Muscle of leg (tissue), 16 donors: ENCODE data around the gene NTF4. TPM values are rescaled to one million over a fixed set of nuclear protein-coding genes. Genes with fewer than 3 reads are reported as not detected.

ENCODE experiments used
- DNase-seq: peaks from one replicate; pipeline ENCODE4 v3.0.0; 2013
- H3K27ac ChIP-seq: one replicate; pipeline ENCODE4 v1.5.1; 2013; ENCODE audit warnings: mild to moderate bottlenecking, low read length, control low read depth
- H3K27me3 ChIP-seq: one replicate; pipeline ENCODE4 v1.6.1; 2013; ENCODE audit warnings: low read length; ENCODE audit not compliant: control insufficient read depth, insufficient read depth
- H3K36me3 ChIP-seq: one replicate; pipeline ENCODE4 v1.6.1; 2013; ENCODE audit warnings: low read length; ENCODE audit not compliant: control insufficient read depth, insufficient read depth
- H3K4me1 ChIP-seq: one replicate; pipeline ENCODE4 v1.6.1; 2013; ENCODE audit warnings: low read length; ENCODE audit not compliant: control insufficient read depth, insufficient read depth
- H3K4me3 ChIP-seq: one replicate; pipeline ENCODE4 v1.5.1; 2013; ENCODE audit warnings: low read length, control low read depth
- H3K9me3 ChIP-seq: replicated peaks from 2 replicates; pipeline ENCODE4 v1.6.1; 2013; ENCODE audit warnings: low read depth, low read length; ENCODE audit not compliant: control insufficient read depth
- WGBS: methylation state at CpG from one replicate; pipeline ENCODE4 v1.1.5; 2013; ENCODE audit warnings: missing lambda C conversion rate; ENCODE audit not compliant: insufficient coverage; 5-methylcytosine and 5-hydroxymethylcytosine counted together
- long read RNA-seq, 11 donors: transcript quantifications; one replicate each; lab custom pipeline, GENCODE V29; 2026
- polyA plus RNA-seq, 8 donors: library from polyadenylated mRNA; unstranded; fragments of 120-200 nt; gene quantifications; one replicate each; pipeline versions ENCODE4 v1.2.1 to v1.2.3, GENCODE V29; 2013; ENCODE audit warnings: inconsistent platforms in 1 of 8, low replicate concordance in 1 of 8; ENCODE audit not compliant: insufficient read length in 8 of 8, insufficient read depth in 1 of 8
- total RNA-seq: library from RNA; stranded (reverse); fragments of 120-200 nt; gene quantifications from one replicate; pipeline ENCODE4 v1.2.4, GENCODE V29; 2013

Gene NTF4
- total RNA-seq (1.6 TPM), polyA plus RNA-seq (1 to 10 TPM; 2.5 to 5.2 (median 3.6) TPM)
- long read RNA-seq, donor 1, result 0 reads
- long read RNA-seq, donor 2, result 0 reads
- long read RNA-seq, donor 3, transcript NTF4-201 (1 exons, 932 nt), result major isoform, 6 of 6 reads
- long read RNA-seq, donor 3, partial matches to known transcripts, result 0 of 6 reads
- long read RNA-seq, donor 3, other reads (novel, unspliced or antisense), result 0 of 6 reads
- long read RNA-seq, donor 4, result 0 reads
- long read RNA-seq, donor 5, partial matches to known transcripts, result 0 of 4 reads
- long read RNA-seq, donor 5, other reads (novel, unspliced or antisense), result 0 of 4 reads
- long read RNA-seq, donor 6, partial matches to known transcripts, result 0 of 3 reads
- long read RNA-seq, donor 6, other reads (novel, unspliced or antisense), result 0 of 3 reads
- long read RNA-seq, donor 7, partial matches to known transcripts, result 0 of 1 reads
- long read RNA-seq, donor 7, other reads (novel, unspliced or antisense), result 0 of 1 reads
- long read RNA-seq, donor 8, partial matches to known transcripts, result 0 of 1 reads
- long read RNA-seq, donor 8, other reads (novel, unspliced or antisense), result 0 of 1 reads
- long read RNA-seq, donor 9, partial matches to known transcripts, result 0 of 3 reads
- long read RNA-seq, donor 9, other reads (novel, unspliced or antisense), result 0 of 3 reads
- long read RNA-seq, donor 10, partial matches to known transcripts, result 0 of 2 reads
- long read RNA-seq, donor 10, other reads (novel, unspliced or antisense), result 0 of 2 reads
- long read RNA-seq, donor 11, partial matches to known transcripts, result 0 of 2 reads
- long read RNA-seq, donor 11, other reads (novel, unspliced or antisense), result 0 of 2 reads

DNA sequence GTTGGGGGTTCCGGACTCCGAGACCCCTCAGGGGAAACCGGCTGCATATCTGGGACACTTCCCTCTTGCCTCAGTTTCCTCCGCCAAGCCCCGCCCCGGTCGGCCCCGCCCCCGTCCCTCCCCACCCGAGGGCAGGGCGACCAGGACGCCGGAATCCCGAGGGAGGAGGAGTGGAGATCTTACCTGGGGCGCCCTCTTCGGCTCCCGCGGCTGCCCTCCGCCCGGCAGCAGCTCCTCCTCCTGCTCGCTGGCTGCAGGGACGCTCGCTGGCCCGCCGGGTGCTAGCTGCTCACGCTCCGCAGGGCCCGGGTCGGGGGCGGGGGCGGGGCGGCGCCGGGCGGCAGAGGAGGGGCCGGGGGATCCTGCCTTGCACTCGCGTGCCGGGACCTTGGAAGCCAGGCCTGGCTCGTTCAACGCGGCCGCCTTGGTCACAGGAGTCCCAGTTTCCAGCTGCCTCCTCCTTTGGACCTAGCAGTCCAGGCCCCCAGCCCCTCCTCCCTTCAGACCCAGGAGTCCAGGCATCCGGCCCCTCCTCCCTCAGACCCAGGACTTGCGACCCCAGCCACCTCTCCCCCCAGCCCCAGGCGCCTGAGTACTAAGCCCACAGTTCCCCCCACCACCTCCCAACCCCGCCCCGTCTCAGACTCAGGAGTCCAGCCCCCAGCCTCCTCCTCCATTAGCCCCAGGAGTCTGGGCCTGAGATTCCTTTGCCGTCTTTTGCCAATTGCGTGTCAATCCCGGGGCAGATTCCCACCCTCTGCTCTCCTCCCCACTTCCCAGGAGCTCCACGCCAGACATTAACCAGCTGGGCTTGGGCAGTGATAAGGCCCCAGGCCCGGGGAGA is at the start of gene NTF4:
Gene NTF4 (minus strand): TSS at position 51 of the 844 bp plus-strand sequence. CDS start 2,821 bp downstream, outside the sequence.
- under 1% methylated on average over 37 of the region's 53 CpGs for WGBS
- no peaks in the 10 kb centered on the region for H3K36me3 ChIP-seq
- peaks cover 28% of the 10 kb centered on the region for H3K4me1 ChIP-seq
- DNase-seq, result peak; percentile 41
- no peaks in the 10 kb centered on the region for H3K9me3 ChIP-seq
- H3K27ac ChIP-seq, result no peak within 1 kb of the TSS
- H3K27me3 ChIP-seq, result peaks cover 71% of the 10 kb centered on the region
- H3K4me3 ChIP-seq, result no peak within 1 kb of the TSS

- DNase-seq, result peak; percentile 75
- Histone ChIP-seq H3K4me1 (peaks cover 27% of the 10 kb centered on the region), H3K9me3 (no peaks in the 10 kb centered on the region), H3K36me3 (peaks cover 14% of the 10 kb centered on the region), H3K4me3 (peak within 1 kb of the TSS; percentile 73), H3K27ac (peak within 1 kb of the TSS; percentile 67), H3K27me3 (no peaks in the 10 kb centered on the region)
- under 1% methylated on average over 63 of the region's 66 CpGs for WGBS
Measured at GRCh38 chr19:49113762-49114629, 49.4 kb upstream of the NTF4 start, which contains the start of gene LIN7B. TSS of gene LIN7B (plus strand) at chr19:49114370. CDS start at chr19:49114405, 35 bp downstream.

- no peaks in the 10 kb centered on the region for H3K9me3 ChIP-seq
- H3K4me1 ChIP-seq, result peaks cover 14% of the 10 kb centered on the region
- H3K27ac ChIP-seq, result no peak overlapping the region
- DNase-seq, result no peak
- WGBS, result no CpG with 5 or more reads among the region's 11 CpGs
- no peak overlapping the region for H3K4me3 ChIP-seq
- H3K27me3 ChIP-seq, result no peaks in the 10 kb centered on the region
- H3K36me3 ChIP-seq, result peaks cover 35% of the 10 kb centered on the region
Measured at GRCh38 chr19:49111218-49111998, 46.8 kb upstream of the NTF4 start.

DNA sequence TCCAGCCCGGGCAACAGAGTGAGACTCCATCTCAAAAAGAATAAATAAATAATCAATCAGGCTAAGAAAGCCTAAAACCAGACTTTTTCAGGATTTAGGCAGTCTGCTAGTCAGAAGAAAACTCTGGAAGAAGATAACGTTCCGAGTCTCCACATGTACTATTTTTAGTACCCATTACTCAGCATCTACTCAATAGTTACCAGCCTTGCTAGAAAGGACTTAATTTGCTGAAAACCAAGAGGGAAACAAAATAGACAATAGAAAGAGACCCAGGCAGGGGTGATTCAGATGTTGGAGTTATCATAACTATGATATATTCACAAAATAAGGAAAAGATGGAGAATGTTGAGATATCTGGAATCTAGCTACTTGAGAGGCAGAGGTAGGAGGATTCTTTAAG is 45.9 kb upstream of the NTF4 start:
- Histone ChIP-seq H3K4me3 (no peak overlapping the region), H3K9me3 (no peaks in the 10 kb centered on the region), H3K36me3 (peaks cover 43% of the 10 kb centered on the region), H3K27ac (no peak overlapping the region), H3K27me3 (no peaks in the 10 kb centered on the region), H3K4me1 (peaks cover 14% of the 10 kb centered on the region)
- WGBS, result no CpG with 5 or more reads among the region's 3 CpGs
- DNase-seq, result no peak

DNA sequence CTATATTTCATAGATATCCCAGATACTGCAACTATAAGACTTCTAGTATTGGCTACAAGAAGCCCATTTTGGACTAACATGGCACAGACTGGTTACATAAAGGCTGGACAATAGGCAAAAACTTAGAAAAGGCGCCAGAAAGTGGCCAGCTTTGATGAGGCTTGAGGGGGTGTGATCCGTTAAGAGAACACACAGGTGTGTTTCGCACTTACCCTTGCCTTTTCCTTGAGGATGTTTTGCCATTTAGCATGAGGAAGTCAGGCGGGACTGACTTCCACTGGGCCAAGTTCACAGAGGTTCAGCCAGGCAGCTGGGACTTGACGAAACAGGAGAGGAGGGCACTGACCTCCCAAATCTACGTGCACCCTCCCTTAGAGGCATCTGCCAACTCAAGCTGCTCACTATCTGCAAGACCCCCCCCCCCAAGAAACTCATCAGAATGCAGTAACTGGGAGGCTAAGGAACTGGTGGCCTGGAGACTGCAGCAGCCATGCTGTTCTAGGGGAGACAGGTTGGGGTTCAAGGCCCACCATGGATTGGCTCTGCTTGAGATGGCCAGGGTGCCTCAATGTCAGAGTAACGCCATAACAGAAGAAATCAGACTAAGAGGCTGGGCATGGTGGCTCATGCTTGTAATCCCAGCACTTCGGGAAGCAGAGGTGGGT is 45.1 kb upstream of the NTF4 start:
- 85% methylated on average over 4 of the region's 8 CpGs for WGBS
- Histone ChIP-seq H3K4me3 (no peak overlapping the region), H3K27ac (no peak overlapping the region), H3K4me1 (peaks cover 10% of the 10 kb centered on the region), H3K27me3 (no peaks in the 10 kb centered on the region), H3K36me3 (peaks cover 52% of the 10 kb centered on the region), H3K9me3 (no peaks in the 10 kb centered on the region)
- no peak for DNase-seq

DNA sequence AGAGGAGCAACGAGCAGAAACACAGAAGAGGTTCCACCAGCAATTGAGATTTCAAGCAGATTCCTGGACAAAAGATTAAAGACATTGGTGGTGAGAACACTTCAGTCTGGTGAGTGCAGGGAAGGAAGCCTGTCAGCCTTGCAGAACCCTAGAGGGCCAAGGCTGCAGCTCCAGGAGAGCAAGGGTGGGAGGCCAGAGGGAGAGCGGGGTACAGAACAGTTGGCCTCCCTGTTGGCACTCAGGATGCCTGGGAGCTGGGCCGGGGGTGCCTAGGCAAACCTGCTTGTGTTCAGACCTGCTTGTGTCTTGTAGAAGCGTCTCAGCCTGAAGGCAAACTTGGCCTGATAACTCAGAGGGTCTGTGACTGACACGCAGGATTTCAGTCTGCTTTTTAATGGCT is 44.4 kb upstream of the NTF4 start:
- no peak overlapping the region for H3K4me3 ChIP-seq
- WGBS, result 88% methylated on average over 3 of the region's 5 CpGs
- H3K4me1 ChIP-seq, result peaks cover 16% of the 10 kb centered on the region
- peaks cover 59% of the 10 kb centered on the region for H3K36me3 ChIP-seq
- no peaks in the 10 kb centered on the region for H3K27me3 ChIP-seq
- DNase-seq, result no peak
- no peaks in the 10 kb centered on the region for H3K9me3 ChIP-seq
- H3K27ac ChIP-seq, result no peak overlapping the region

- 92% methylated on average over 92 of the region's 93 CpGs for WGBS
- no peak overlapping the region for H3K4me3 ChIP-seq
Measured at GRCh38 chr19:49107625-49108459, 43.2 kb upstream of the NTF4 start.

GRCh38 chr19:49106648-49107135 is 42.1 kb upstream of the NTF4 start:
- Histone ChIP-seq H3K36me3 (peaks cover 81% of the 10 kb centered on the region), H3K4me3 (no peak overlapping the region), H3K4me1 (peaks cover 20% of the 10 kb centered on the region), H3K27ac (no peak overlapping the region), H3K9me3 (no peaks in the 10 kb centered on the region), H3K27me3 (no peaks in the 10 kb centered on the region)
- no peak for DNase-seq
- WGBS, result 67% methylated on average over 11 of the region's 12 CpGs

More at GRCh38 chr19:49107625-49108459, 43.2 kb upstream of the NTF4 start:
- H3K36me3 ChIP-seq, result peaks cover 70% of the 10 kb centered on the region
- no peak overlapping the region for H3K27ac ChIP-seq
- DNase-seq, result no peak
- no peaks in the 10 kb centered on the region for H3K27me3 ChIP-seq
- H3K9me3 ChIP-seq, result no peaks in the 10 kb centered on the region
- H3K4me1 ChIP-seq, result peaks cover 19% of the 10 kb centered on the region
